Erythroblast (primary cell): Measurements from ENCODE around the gene TFAP2E.

Experiments used
- GATA1 ChIP-seq: IDR thresholded peaks from 2 replicates; pipeline ENCODE4 v1.6.1; 2011; ENCODE audit warnings: low read depth, mild to moderate bottlenecking, control low read depth, low read length, moderate library complexity
- POLR2A ChIP-seq: IDR thresholded peaks from 2 replicates; pipeline ENCODE4 v1.6.1; 2011; ENCODE audit warnings: mild to moderate bottlenecking, low read length

DNA sequence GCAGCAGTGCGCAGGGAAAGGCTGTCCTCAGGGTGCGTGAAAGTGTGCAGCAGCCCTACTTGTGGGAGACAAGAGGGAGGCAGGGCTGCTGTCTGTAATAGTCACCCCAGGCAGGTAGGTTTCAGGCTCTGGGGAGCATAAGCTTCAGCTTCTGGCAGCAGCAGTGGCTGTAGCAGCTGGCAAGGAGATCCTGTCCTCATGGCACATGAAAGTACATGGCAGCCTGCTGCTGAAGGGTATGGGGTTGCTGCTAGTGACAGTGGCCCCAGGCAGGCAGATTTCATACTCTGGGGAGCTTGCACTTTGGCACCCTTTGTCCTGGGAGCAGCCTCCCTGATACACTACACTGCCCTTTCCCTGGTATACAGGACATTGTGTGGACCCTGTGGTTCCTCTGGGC, 42.2 kb upstream of the TFAP2E start:
- TF ChIP-seq POLR2A: no peak
- TF ChIP-seq GATA1: no peak
